GM12878 (cell line): ENCODE measurements around the gene IL10.

Experiments
- BHLHE40 ChIP-seq, 2 experiments: fragments of 450-650 bp in 1 of 2; IDR thresholded peaks; 2 replicates each; pipeline ENCODE4 v1.6.1; 2011 to 2017; ENCODE audit warnings: low read depth in 2 of 2, borderline replicate concordance in 1 of 2, improper control_type of control experiment in 1 of 2, low read length in 1 of 2, mild to moderate bottlenecking in 1 of 2
- EP300 ChIP-seq, 2 experiments: fragments of 150-350 bp in 1 of 2; IDR thresholded peaks; 2 replicates each; pipeline ENCODE4 v1.6.1; 2011 to 2012; ENCODE audit warnings: low read depth in 2 of 2, low read length in 2 of 2, borderline replicate concordance in 1 of 2, improper control_type of control experiment in 1 of 2, inconsistent platforms in 1 of 2; ENCODE audit not compliant: control insufficient read depth in 1 of 2
- ESRRA ChIP-seq: IDR thresholded peaks from 2 replicates; pipeline ENCODE4 v1.6.1; 2012; ENCODE audit warnings: mild to moderate bottlenecking, low read length, improper control_type of control experiment
- EZH2 ChIP-seq: IDR thresholded peaks from 2 replicates; pipeline ENCODE4 v1.6.1; 2012; ENCODE audit warnings: low read depth, mild to moderate bottlenecking, control low read depth, inconsistent platforms, low read length, borderline replicate concordance; ENCODE audit not compliant: control insufficient read depth
- FOXM1 ChIP-seq: IDR thresholded peaks from 2 replicates; pipeline ENCODE4 v1.6.1; 2012; ENCODE audit warnings: low read depth, mild to moderate bottlenecking, inconsistent platforms, low read length, moderate library complexity
- POLR2AphosphoS5 ChIP-seq: IDR thresholded peaks from 2 replicates; pipeline ENCODE4 v1.6.1; 2011; ENCODE audit warnings: mild to moderate bottlenecking, low read length, inconsistent platforms
- TARDBP ChIP-seq: IDR thresholded peaks from 2 replicates; pipeline ENCODE4 v1.6.1; 2016; ENCODE audit warnings: borderline replicate concordance
- TF ChIP-seq, protein P1 (sequence below): IDR thresholded peaks from 2 replicates; pipeline ENCODE4 v1.6.1; 2011; ENCODE audit warnings: low read depth, low read length, improper control_type of control experiment, borderline replicate concordance
- TF ChIP-seq, protein P2 (sequence below): IDR thresholded peaks from 2 replicates; pipeline ENCODE4 v1.6.1; 2012; ENCODE audit warnings: mild to moderate bottlenecking, low read depth, low read length
- TF ChIP-seq, protein P3 (sequence below): IDR thresholded peaks from 2 replicates; pipeline ENCODE4 v1.6.1; 2011; ENCODE audit warnings: low read depth, mild to moderate bottlenecking, low read length, moderate library complexity, borderline replicate concordance; ENCODE audit errors: extremely low read depth

DNA sequence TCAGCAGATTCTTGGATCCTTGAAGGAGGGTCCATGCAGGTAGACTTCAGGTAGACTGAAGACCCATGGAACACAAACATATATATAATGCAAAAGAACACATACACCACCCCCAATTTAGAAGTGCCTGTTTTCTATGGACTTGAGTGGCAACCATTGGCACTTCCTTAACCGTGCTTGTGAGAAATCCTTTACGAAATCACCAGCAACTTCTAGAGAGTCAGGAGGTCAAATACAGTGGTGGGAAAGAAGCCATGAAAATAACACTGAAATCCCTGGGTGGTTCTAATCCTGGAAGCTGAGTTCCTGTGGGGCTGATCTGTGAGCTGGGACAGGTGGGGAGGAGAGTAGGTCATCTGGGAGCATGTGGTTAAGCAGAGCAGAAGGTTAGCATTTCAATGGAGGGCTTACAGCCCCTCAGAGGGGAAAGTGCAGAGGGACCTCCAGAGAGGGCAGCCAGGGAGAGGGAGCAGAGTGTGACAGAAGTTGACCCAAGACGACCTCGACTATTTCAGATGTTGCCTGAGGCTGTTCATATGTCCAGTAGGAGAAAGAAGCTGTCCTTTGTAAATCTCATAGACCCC, 13.0 kb upstream of the IL10 start:
- TF ChIP-seq EP300 (IDR thresholded peaks at IDR 0.05; ENCODE audit: borderline replicate concordance in 1 of 2, control insufficient read depth in 1 of 2, low read depth in 2 of 2, low read length in 2 of 2) (no peak), TARDBP (no peak), FOXM1 (no peak), POLR2AphosphoS5 (no peak), EZH2 (no peak), ESRRA (no peak), BHLHE40 (IDR thresholded peaks at IDR 0.05; ENCODE audit: borderline replicate concordance in 1 of 2, low read depth in 2 of 2, low read length in 1 of 2) (no peak)
- TF ChIP-seq, protein P1, sequence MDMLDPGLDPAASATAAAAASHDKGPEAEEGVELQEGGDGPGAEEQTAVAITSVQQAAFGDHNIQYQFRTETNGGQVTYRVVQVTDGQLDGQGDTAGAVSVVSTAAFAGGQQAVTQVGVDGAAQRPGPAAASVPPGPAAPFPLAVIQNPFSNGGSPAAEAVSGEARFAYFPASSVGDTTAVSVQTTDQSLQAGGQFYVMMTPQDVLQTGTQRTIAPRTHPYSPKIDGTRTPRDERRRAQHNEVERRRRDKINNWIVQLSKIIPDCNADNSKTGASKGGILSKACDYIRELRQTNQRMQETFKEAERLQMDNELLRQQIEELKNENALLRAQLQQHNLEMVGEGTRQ, result no peak
- TF ChIP-seq, protein P2, sequence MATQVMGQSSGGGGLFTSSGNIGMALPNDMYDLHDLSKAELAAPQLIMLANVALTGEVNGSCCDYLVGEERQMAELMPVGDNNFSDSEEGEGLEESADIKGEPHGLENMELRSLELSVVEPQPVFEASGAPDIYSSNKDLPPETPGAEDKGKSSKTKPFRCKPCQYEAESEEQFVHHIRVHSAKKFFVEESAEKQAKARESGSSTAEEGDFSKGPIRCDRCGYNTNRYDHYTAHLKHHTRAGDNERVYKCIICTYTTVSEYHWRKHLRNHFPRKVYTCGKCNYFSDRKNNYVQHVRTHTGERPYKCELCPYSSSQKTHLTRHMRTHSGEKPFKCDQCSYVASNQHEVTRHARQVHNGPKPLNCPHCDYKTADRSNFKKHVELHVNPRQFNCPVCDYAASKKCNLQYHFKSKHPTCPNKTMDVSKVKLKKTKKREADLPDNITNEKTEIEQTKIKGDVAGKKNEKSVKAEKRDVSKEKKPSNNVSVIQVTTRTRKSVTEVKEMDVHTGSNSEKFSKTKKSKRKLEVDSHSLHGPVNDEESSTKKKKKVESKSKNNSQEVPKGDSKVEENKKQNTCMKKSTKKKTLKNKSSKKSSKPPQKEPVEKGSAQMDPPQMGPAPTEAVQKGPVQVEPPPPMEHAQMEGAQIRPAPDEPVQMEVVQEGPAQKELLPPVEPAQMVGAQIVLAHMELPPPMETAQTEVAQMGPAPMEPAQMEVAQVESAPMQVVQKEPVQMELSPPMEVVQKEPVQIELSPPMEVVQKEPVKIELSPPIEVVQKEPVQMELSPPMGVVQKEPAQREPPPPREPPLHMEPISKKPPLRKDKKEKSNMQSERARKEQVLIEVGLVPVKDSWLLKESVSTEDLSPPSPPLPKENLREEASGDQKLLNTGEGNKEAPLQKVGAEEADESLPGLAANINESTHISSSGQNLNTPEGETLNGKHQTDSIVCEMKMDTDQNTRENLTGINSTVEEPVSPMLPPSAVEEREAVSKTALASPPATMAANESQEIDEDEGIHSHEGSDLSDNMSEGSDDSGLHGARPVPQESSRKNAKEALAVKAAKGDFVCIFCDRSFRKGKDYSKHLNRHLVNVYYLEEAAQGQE, result no peak
- TF ChIP-seq, protein P3, sequence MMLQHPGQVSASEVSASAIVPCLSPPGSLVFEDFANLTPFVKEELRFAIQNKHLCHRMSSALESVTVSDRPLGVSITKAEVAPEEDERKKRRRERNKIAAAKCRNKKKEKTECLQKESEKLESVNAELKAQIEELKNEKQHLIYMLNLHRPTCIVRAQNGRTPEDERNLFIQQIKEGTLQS, result no peak
